ENCODE data around the gene SPOCK1. TPM values are rescaled to one million over a fixed set of nuclear protein-coding genes. Genes with fewer than 3 reads are reported as not detected.

Gene SPOCK1
- total RNA-seq, 1 donor from 2014 or later, result 8.4 TPM

- Histone ChIP-seq H3K4me3 (no peak overlapping the region), H3K27ac (no peak overlapping the region), H3K36me3 (no peaks in the 10 kb centered on the region), H3K4me1 (no peaks in the 10 kb centered on the region), H3K9me3 (no peaks in the 10 kb centered on the region), H3K27me3 (ENCODE audit: low read depth) (no peaks in the 10 kb centered on the region)
- no peak for TF ChIP-seq CTCF (IDR thresholded peaks at IDR 0.05)
- ATAC-seq, result no peak
- intact Hi-C loops (cut with DNase I), result no loop called here
- no peak for DNase-seq
Observed at GRCh38 chr5:137516961-137517360, 17.8 kb upstream of the SPOCK1 start.

GRCh38 chr5:137516251-137516797 is 17.2 kb upstream of the SPOCK1 start:
- Histone ChIP-seq H3K4me3 (no peak overlapping the region), H3K27ac (no peak overlapping the region), H3K4me1 (no peaks in the 10 kb centered on the region), H3K9me3 (no peaks in the 10 kb centered on the region), H3K27me3 (ENCODE audit: low read depth) (no peaks in the 10 kb centered on the region), H3K36me3 (no peaks in the 10 kb centered on the region)
- intact Hi-C loops (cut with DNase I), result no loop called here
- no peak for TF ChIP-seq CTCF (IDR thresholded peaks at IDR 0.05)
- DNase-seq (no peak), ATAC-seq (no peak)

GRCh38 chr5:137515238-137515637 is 16.1 kb upstream of the SPOCK1 start:
- Histone ChIP-seq H3K36me3 (no peaks in the 10 kb centered on the region), H3K4me3 (no peak overlapping the region), H3K9me3 (no peaks in the 10 kb centered on the region), H3K4me1 (no peaks in the 10 kb centered on the region), H3K27me3 (ENCODE audit: low read depth) (no peaks in the 10 kb centered on the region), H3K27ac (no peak overlapping the region)
- no peak for DNase-seq
- no peak for TF ChIP-seq CTCF (IDR thresholded peaks at IDR 0.05)
- ATAC-seq, result no peak
- intact Hi-C loops (cut with DNase I), result no loop called here

GRCh38 chr5:137510671-137511070 is 11.5 kb upstream of the SPOCK1 start:
- H3K36me3 ChIP-seq, result no peaks in the 10 kb centered on the region
- no peak for ATAC-seq
- intact Hi-C loops (cut with DNase I), result no loop called here
- H3K4me1 ChIP-seq, result no peaks in the 10 kb centered on the region
- H3K27me3 ChIP-seq (ENCODE audit: low read depth), result no peaks in the 10 kb centered on the region
- H3K4me3 ChIP-seq, result no peak overlapping the region
- H3K9me3 ChIP-seq, result no peaks in the 10 kb centered on the region
- no peak overlapping the region for H3K27ac ChIP-seq
- no peak for TF ChIP-seq CTCF (IDR thresholded peaks at IDR 0.05)
- no peak for DNase-seq

GRCh38 chr5:137507150-137507549 is 8.0 kb upstream of the SPOCK1 start:
- intact Hi-C loops (cut with DNase I), result no loop called here

More at GRCh38 chr5:137507150-137507549, 8.0 kb upstream of the SPOCK1 start:
- Histone ChIP-seq H3K36me3 (no peaks in the 10 kb centered on the region), H3K4me1 (no peaks in the 10 kb centered on the region), H3K27me3 (ENCODE audit: low read depth) (no peaks in the 10 kb centered on the region), H3K27ac (no peak overlapping the region), H3K4me3 (no peak overlapping the region), H3K9me3 (no peaks in the 10 kb centered on the region)
- TF ChIP-seq CTCF (IDR thresholded peaks at IDR 0.05), result no peak
- ATAC-seq (no peak), DNase-seq (no peak)

Data from lower lobe of right lung (tissue), 2 donors.